ENCODE data around the gene GLRA2. TPM values are rescaled to one million over a fixed set of nuclear protein-coding genes. Genes with fewer than 3 reads are reported as not detected.

GLRA2 gene
- not detected in 2 replicates for total RNA-seq

GRCh38 chrX:14529290-14529989 lies at the start of gene GLRA2:
Gene GLRA2 (plus strand): TSS chrX:14529536. CDS start chrX:14530058, 522 bp downstream.

All from cardiac atrium fibroblast (primary cell).